ENCODE results near the gene ATOH8. TPM values are rescaled to one million over a fixed set of nuclear protein-coding genes. Genes with fewer than 3 reads are reported as not detected.

The ATOH8 gene
- total RNA-seq, 5 donors from 2014 or later (not counting 1 experiment from before 2014, with no cell fraction given): 0.20 TPM; not detected in 4

DNA sequence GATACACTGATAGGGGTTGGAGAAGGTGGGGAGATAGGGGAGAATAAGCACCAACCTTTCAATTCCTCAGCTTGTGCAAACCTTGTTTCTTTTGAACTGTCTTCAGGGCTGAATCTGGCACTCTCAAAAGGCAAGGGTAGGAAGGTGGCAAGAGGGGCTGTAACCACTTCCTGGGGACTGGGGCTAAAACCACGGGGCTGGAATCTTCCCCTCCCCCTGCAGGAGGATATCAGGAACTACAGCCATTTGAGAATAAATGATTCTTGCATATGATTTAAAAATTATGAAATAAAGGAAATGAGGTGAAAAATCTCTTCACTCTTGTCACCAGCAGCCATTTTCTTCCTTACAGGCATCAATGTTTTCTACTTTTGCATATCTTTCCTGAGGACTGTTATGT, 50.8 kb downstream of the ATOH8 start:
- peaks cover 14% of the 10 kb centered on the region in 3 donors for H3K4me1 Mint-ChIP-seq
- peaks cover 8% of the 10 kb centered on the region in 2 experiments for H3K4me1 ChIP-seq (ENCODE audit: control insufficient read depth in 1 of 2, extremely low read depth in 1 of 2, insufficient read depth in 2 of 2, low read length in 2 of 2)
- H3K9me3 ChIP-seq: no peaks in the 10 kb centered on the region
- ATAC-seq (replicated peaks in 1 of 4) (peak; percentile 42 to 61 (median 50)), DNase-seq (peak in 8 of 35 experiments; percentile 11 to 41 (median 16))
- H3K27ac ChIP-seq (ENCODE audit: low read length): no peak overlapping the region
- no peak overlapping the region for H3K4me3 Mint-ChIP-seq
- CTCF ChIA-PET: interaction anchor here in 1 of 2 donors (0.6 kb wide), 1 partner anchor 268 kb away, joined by 8 read pairs; no protein-coding TSS in a partner anchor
- peaks cover 2% of the 10 kb centered on the region in 2 donors for H3K27me3 Mint-ChIP-seq
- no peak overlapping the region for H3K4me3 ChIP-seq (ENCODE audit: control insufficient read depth in 1 of 2, extremely low read depth in 1 of 2, low read length in 1 of 2)
- H3K27me3 ChIP-seq (replicated peaks in 1 of 2; ENCODE audit: control insufficient read depth in 2 of 2, extremely low read depth in 1 of 2, insufficient read depth in 2 of 2, low read length in 1 of 2): peaks cover 0 to 2% of the 10 kb centered on the region in 2 experiments
- H3K9me3 Mint-ChIP-seq: peaks cover 0 to 9% (median 0%) of the 10 kb centered on the region in 3 donors
- no peak overlapping the region for H3K27ac Mint-ChIP-seq
- no peaks in the 10 kb centered on the region for H3K36me3 Mint-ChIP-seq
- H3K36me3 ChIP-seq (ENCODE audit: control insufficient read depth in 2 of 2, extremely low read depth in 1 of 2, insufficient read depth in 1 of 2, low read length in 1 of 2): no peaks in the 10 kb centered on the region
- no CpG with 5 or more reads among the region's 1 CpG for WGBS (ENCODE audit: insufficient coverage)
- POLR2A ChIA-PET: no interaction called here

- H3K27ac ChIP-seq (ENCODE audit: low read length): no peak overlapping the region
- peaks cover 0 to 9% of the 10 kb centered on the region in 2 experiments for H3K27me3 ChIP-seq (replicated peaks in 1 of 2; ENCODE audit: control insufficient read depth in 2 of 2, extremely low read depth in 1 of 2, insufficient read depth in 2 of 2, low read length in 1 of 2)
- ChIA-PET CTCF (no interaction called here), POLR2A (interaction anchor here in 1 of 2 donors (0.5 kb wide), 1 partner anchor 257 kb away, joined by 3 read pairs; no protein-coding TSS in a partner anchor)
- H3K4me3 ChIP-seq (ENCODE audit: control insufficient read depth in 1 of 2, extremely low read depth in 1 of 2, low read length in 1 of 2): no peak overlapping the region
- DNase-seq: no peak
- no peak for ATAC-seq (replicated peaks in 1 of 4)
- no peaks in the 10 kb centered on the region for H3K36me3 ChIP-seq (ENCODE audit: control insufficient read depth in 2 of 2, extremely low read depth in 1 of 2, insufficient read depth in 1 of 2, low read length in 1 of 2)
- no peaks in the 10 kb centered on the region for H3K9me3 ChIP-seq
- peaks cover 0 to 7% of the 10 kb centered on the region in 2 donors for H3K27me3 Mint-ChIP-seq
- WGBS (ENCODE audit: insufficient coverage): 94% methylated on average over 2 of the region's 4 CpGs
- H3K9me3 Mint-ChIP-seq: no peaks in the 10 kb centered on the region
- H3K4me1 ChIP-seq (ENCODE audit: control insufficient read depth in 1 of 2, extremely low read depth in 1 of 2, insufficient read depth in 2 of 2, low read length in 2 of 2): peaks cover 8% of the 10 kb centered on the region in 2 experiments
- H3K27ac Mint-ChIP-seq: no peak overlapping the region
- peaks cover 14% of the 10 kb centered on the region in 3 donors for H3K4me1 Mint-ChIP-seq
- H3K4me3 Mint-ChIP-seq: no peak overlapping the region
- no peaks in the 10 kb centered on the region for H3K36me3 Mint-ChIP-seq
These were observed 52.7 kb downstream of the ATOH8 start for GRCh38 chr2:85806358-85807118.

DNA sequence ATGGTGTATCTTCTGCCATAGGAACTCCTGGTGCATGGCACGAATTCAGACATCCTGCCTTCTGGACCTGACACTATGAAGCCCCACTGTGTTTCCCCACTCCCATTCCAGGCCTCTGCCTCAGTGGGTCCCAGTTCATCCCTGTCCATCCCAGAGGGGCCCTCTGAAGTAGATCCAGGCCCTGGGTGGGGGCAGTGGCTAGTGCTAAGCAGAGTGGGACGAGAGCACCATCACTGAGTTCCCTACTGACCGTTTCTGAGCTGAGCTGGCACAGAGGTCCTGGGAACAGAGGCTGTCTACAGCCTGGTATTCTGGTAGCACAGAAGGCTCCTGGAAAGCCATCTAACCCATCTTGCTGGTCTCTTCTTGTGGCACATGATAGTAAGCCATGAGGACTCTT, 54.0 kb downstream of the ATOH8 start:
- peaks cover 14% of the 10 kb centered on the region in 3 donors for H3K4me1 Mint-ChIP-seq
- no peak for DNase-seq
- ChIA-PET CTCF (no interaction called here), POLR2A (no interaction called here)
- H3K36me3 ChIP-seq (ENCODE audit: control insufficient read depth in 2 of 2, extremely low read depth in 1 of 2, insufficient read depth in 1 of 2, low read length in 1 of 2): no peaks in the 10 kb centered on the region
- no peak overlapping the region for H3K4me3 ChIP-seq (ENCODE audit: control insufficient read depth in 1 of 2, extremely low read depth in 1 of 2, low read length in 1 of 2)
- H3K27ac ChIP-seq (ENCODE audit: low read length): no peak overlapping the region
- H3K27ac Mint-ChIP-seq: no peak overlapping the region
- H3K9me3 ChIP-seq: no peaks in the 10 kb centered on the region
- H3K27me3 ChIP-seq (replicated peaks in 1 of 2; ENCODE audit: control insufficient read depth in 2 of 2, extremely low read depth in 1 of 2, insufficient read depth in 2 of 2, low read length in 1 of 2): peaks cover 0 to 16% of the 10 kb centered on the region in 2 experiments
- H3K36me3 Mint-ChIP-seq: no peaks in the 10 kb centered on the region
- peaks cover 8% of the 10 kb centered on the region in 2 experiments for H3K4me1 ChIP-seq (ENCODE audit: control insufficient read depth in 1 of 2, extremely low read depth in 1 of 2, insufficient read depth in 2 of 2, low read length in 2 of 2)
- H3K9me3 Mint-ChIP-seq: no peaks in the 10 kb centered on the region
- no peak for ATAC-seq (replicated peaks in 1 of 4)
- peaks cover 0 to 7% of the 10 kb centered on the region in 2 donors for H3K27me3 Mint-ChIP-seq
- H3K4me3 Mint-ChIP-seq: no peak overlapping the region
- 84% methylated on average over 3 of the region's 3 CpGs for WGBS (ENCODE audit: insufficient coverage)

- ATAC-seq (replicated peaks in 1 of 4) (no peak), DNase-seq (no peak)
- Histone ChIP-seq H3K4me1 (ENCODE audit: control insufficient read depth in 1 of 2, extremely low read depth in 1 of 2, insufficient read depth in 2 of 2, low read length in 2 of 2) (peaks cover 0 to 3% of the 10 kb centered on the region in 2 experiments), H3K36me3 (ENCODE audit: control insufficient read depth in 2 of 2, extremely low read depth in 1 of 2, insufficient read depth in 1 of 2, low read length in 1 of 2) (no peaks in the 10 kb centered on the region), H3K27me3 (replicated peaks in 1 of 2; ENCODE audit: control insufficient read depth in 2 of 2, extremely low read depth in 1 of 2, insufficient read depth in 2 of 2, low read length in 1 of 2) (peaks cover 0 to 34% of the 10 kb centered on the region in 2 experiments), H3K9me3 (no peaks in the 10 kb centered on the region), H3K4me3 (ENCODE audit: control insufficient read depth in 1 of 2, extremely low read depth in 1 of 2, low read length in 1 of 2) (no peak overlapping the region), H3K27ac (ENCODE audit: low read length) (no peak overlapping the region)
- WGBS (ENCODE audit: insufficient coverage): 91% methylated on average over 13 of the region's 16 CpGs
- ChIA-PET CTCF (no interaction called here), POLR2A (no interaction called here)
- Mint-ChIP-seq H3K27me3 (peaks cover 10 to 14% of the 10 kb centered on the region in 2 donors), H3K9me3 (no peaks in the 10 kb centered on the region), H3K4me3 (no peak overlapping the region), H3K27ac (no peak overlapping the region), H3K36me3 (no peaks in the 10 kb centered on the region), H3K4me1 (peaks cover 2 to 8% (median 4%) of the 10 kb centered on the region in 3 donors)
These were observed 56.8 kb downstream of the ATOH8 start for GRCh38 chr2:85810371-85811179.

- Histone ChIP-seq H3K27ac (ENCODE audit: low read length) (no peak overlapping the region), H3K4me1 (ENCODE audit: control insufficient read depth in 1 of 2, extremely low read depth in 1 of 2, insufficient read depth in 2 of 2, low read length in 2 of 2) (peaks cover 0 to 3% of the 10 kb centered on the region in 2 experiments), H3K27me3 (replicated peaks in 1 of 2; ENCODE audit: control insufficient read depth in 2 of 2, extremely low read depth in 1 of 2, insufficient read depth in 2 of 2, low read length in 1 of 2) (peaks cover 0 to 36% of the 10 kb centered on the region in 2 experiments), H3K4me3 (ENCODE audit: control insufficient read depth in 1 of 2, extremely low read depth in 1 of 2, low read length in 1 of 2) (no peak overlapping the region), H3K36me3 (ENCODE audit: control insufficient read depth in 2 of 2, extremely low read depth in 1 of 2, insufficient read depth in 1 of 2, low read length in 1 of 2) (no peaks in the 10 kb centered on the region), H3K9me3 (no peaks in the 10 kb centered on the region)
- Mint-ChIP-seq H3K4me1 (peaks cover 2 to 8% (median 4%) of the 10 kb centered on the region in 3 donors), H3K9me3 (no peaks in the 10 kb centered on the region), H3K36me3 (no peaks in the 10 kb centered on the region), H3K27me3 (peaks cover 10 to 14% of the 10 kb centered on the region in 2 donors), H3K4me3 (no peak overlapping the region), H3K27ac (no peak overlapping the region)
- 69% methylated on average over 34 of the region's 41 CpGs for WGBS (ENCODE audit: insufficient coverage)
- ChIA-PET CTCF (interaction anchor here in 1 of 2 donors (0.8 kb wide), 1 partner anchor 84 kb away, joined by 3 read pairs; no protein-coding TSS in a partner anchor), POLR2A (no interaction called here)
- no peak for DNase-seq
- ATAC-seq (replicated peaks in 1 of 4): no peak
These were observed 57.6 kb downstream of the ATOH8 start for GRCh38 chr2:85811180-85812093.
